Fibroblast of skin of back (primary cell): ENCODE results near the gene IGFALS. TPM values are rescaled to one million over a fixed set of nuclear protein-coding genes. Genes with fewer than 3 reads are reported as not detected.

Experiments
- DNase-seq: peaks from one replicate; pipeline ENCODE4 v3.0.0-alpha.2; 2013
- polyA plus RNA-seq, 2 experiments: library from polyadenylated mRNA; unstranded; fragments of 120-200 nt; gene quantifications; one replicate each; pipeline ENCODE4 v1.2.1, GENCODE V29; 2013; ENCODE audit not compliant: insufficient read length in 2 of 2

The IGFALS gene
- polyA plus RNA-seq (2013, experiment 1 of 2; ENCODE audit: insufficient read length), result not detected
- not detected for polyA plus RNA-seq (2013, experiment 2 of 2; ENCODE audit: insufficient read length)

DNA sequence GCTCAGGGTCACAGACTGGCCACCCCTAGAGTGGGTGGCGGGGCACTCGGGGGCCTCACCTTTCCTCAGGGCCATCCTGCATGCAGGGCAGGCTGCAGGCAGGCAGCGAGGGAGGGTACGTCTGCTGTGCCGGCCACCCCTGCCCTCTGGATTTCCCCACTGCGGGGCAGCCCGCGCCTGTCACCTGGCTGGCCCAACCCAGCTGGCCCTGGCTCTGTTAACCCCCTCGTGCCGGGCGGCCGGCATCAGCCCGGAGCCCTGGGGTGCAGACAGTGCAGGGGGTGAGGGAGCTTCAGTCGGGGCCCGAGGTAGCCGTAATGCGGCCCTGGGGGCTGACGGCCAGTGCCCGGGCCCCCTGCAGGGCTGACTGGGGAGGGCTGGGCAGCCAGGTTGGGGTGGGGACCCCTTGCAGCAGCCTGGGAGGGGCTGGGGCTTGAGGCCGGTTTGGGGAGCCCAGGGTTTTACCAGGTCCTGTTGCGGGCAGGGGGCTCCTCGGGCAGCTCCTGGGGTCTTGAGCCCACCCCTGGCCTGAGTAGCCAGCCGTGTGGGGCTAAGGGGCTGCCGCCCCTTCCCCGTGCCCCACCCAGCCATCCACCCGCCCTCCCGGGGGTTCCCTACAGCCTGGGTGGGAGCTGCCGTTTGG, at the start of gene IGFALS:
Gene IGFALS (minus strand): TSS at position 128 of the 643 bp plus-strand sequence. CDS start 53 bp downstream, at position 75.
- no peak for DNase-seq

DNA sequence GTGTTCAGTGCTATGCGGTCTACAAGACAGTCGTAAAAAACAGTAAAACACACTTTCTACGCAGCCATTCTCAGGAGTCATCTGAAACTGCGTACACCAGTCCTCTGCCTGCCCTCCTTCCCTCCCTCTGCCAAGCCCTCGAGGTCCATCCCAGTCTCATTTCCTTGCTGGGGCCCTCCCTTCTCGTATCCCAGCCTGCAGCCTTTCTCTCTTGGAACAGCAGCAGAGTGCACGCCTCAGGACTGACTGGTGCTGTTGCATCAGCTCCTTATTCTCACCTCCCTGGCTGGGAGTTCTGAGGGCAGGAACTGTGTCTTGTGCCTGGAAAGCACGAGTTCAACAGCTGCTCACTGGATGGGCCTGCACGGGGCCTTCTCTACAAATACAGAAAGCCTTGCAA, 46.0 kb upstream of the IGFALS start:
- DNase-seq, result peak; percentile 45

GRCh38 chr16:1834096-1834495, 40.6 kb upstream of the IGFALS start:
- DNase-seq, result no peak

- no peak for DNase-seq
These were observed 39.4 kb upstream of the IGFALS start for GRCh38 chr16:1832838-1833454.

DNA sequence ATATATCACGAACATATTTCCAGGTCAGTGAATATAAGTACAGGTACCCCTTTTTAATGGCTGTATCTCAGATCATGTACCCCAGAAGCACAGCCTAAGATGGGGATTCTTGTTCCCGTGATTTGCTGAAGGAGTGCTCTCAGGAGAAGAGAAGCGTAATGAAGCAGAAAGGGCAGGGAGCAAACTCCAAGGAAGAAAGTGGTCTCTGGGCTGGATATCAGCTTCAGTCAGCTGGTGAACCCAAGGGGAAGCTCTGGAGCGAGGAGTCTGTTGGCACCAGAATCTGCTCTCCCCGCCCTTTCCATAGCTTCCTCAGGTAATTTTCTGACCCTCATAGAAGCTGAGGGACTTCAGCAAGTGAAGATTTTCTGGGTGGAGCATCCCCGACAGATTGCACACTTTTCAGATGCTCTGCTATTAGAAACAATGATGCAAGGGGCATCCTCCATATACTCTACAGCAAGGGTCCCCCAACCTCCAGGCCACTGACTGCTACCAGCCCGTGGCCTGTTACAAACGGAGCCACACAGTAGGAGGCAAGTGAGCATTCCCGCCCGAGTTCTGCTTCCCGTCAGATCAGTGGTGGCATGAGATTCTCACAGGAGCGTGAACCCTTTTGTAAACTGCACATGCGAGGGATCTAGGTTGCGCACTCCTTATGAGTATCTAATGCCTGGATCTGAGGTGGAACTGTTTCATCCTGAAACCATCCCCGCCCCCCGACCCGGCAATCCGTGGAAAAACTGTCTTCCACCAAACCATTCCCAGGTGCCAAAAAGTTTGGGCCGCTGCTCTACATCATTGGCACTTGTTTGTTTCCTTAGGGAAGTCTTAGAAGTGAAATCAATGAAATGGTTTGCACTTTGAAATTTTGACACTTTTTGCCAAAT, 37.9 kb upstream of the IGFALS start:
- DNase-seq, result no peak

GRCh38 chr16:1830213-1830612, 36.7 kb upstream of the IGFALS start:
- DNase-seq, result no peak

- DNase-seq, result no peak
These were observed 35.3 kb upstream of the IGFALS start for GRCh38 chr16:1828645-1829410.

GRCh38 chr16:1826691-1827573, 33.4 kb upstream of the IGFALS start, which contains the start of the genes FAHD1 and HAGH:
Gene FAHD1 (plus strand): TSS chr16:1827206. CDS start chr16:1827239, 33 bp downstream.
Gene HAGH (minus strand): TSS chr16:1826825. CDS start chr16:1826787, 38 bp downstream.
- DNase-seq, result peak; percentile 92

- DNase-seq, result peak; percentile 9
These were observed 32.6 kb upstream of the IGFALS start for GRCh38 chr16:1825864-1826690.

GRCh38 chr16:1825381-1825863, 31.9 kb upstream of the IGFALS start:
- DNase-seq, result no peak

DNA sequence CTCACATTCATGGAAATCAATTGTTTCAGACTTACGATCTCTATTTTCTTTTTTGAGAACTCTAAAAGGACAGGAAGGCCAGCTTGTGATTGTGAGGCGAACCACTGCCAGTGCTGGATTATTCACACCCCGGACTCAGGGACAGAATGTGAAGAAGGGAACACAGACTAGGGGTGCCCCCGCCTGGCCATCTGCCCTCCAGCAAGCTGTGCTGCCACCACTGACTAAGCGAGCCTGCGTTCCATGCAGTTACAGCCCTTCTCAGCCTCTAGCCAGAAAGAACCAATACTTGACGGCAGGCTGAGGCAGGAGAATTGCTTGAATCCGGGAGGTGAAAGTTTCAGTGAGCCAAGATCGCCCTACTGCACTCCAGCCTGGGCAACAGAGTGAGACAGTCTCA, 30.3 kb upstream of the IGFALS start:
- peak; percentile 37 for DNase-seq

DNA sequence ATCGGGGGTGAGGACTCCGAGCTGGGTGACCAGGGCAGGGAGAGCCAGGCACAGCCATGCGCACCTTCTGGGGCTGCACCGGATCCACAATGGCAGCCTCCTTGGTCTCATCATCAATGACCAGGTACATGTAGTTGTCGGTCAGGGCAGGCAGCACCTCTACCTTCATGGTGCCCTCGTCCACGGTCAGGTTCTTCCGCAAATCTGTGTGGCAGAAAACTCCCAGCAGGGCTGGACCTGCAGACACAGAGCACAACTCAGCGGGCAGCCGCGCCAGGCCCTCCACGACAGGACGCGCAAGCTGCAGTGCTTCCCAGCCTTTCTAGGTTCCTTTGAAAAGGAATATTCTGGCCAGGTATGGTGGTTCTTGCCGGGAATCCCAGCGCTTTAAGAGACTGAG, 29.3 kb upstream of the IGFALS start:
- DNase-seq, result no peak

DNA sequence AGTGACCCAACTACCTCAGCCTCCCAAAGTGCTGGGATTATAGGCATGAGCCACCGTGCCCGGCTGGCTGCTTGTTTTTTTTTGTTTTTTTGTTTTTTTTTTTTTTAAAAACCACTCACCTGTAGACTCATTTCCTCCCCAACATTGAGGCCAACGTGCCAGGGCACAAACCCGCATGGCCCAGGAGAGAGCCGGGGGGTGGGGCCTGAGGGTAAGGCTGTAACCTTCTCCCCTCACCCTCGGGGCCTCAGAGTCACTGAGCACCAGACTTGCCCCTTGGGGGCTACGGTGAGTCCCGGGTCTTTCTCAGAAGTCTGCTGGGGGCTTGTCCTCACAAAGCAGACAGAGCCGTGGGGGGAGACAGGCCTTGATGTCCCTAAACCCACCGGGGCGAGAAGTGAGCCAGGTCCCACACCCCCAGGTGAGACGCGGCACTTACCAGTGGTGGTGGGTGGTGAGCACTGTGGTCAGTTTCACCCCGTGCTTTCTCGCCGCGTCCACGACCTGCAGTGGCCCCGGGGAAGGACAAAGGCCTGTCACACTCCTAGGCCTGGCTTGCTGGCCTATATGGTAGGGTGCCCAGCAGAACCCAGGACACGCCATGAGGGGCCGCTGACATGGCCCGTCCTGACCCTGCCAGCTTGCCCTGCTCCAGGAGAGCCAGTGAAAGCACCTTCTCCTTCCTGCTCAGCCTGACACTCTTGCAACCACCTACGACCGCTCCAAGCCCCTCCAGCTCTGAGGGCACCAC, 28.5 kb upstream of the IGFALS start:
- DNase-seq, result no peak

GRCh38 chr16:1820946-1821290, 27.4 kb upstream of the IGFALS start:
- DNase-seq, result no peak

GRCh38 chr16:1820096-1820945, 26.8 kb upstream of the IGFALS start:
- no peak for DNase-seq

GRCh38 chr16:1819611-1820010, 26.1 kb upstream of the IGFALS start:
- DNase-seq, result no peak

GRCh38 chr16:1818873-1819525, 25.5 kb upstream of the IGFALS start:
- DNase-seq, result no peak
